Suprapubic skin (tissue), 4 donors: ENCODE data around the gene BDNF.

ENCODE experiments used
- EP300 ChIP-seq: sonication (generic); formaldehyde crosslinking; IDR thresholded peaks from one replicate; pipeline ENCODE4 v1.6.1; 2017; ENCODE audit warnings: antibody characterized with exemption
- POLR2A ChIP-seq, 2 donors: fragments of 450-650 bp; IDR thresholded peaks; one replicate each; pipeline ENCODE4 v1.6.1; 2017; ENCODE audit warnings: antibody characterized with exemption in 2 of 2, mild to moderate bottlenecking in 2 of 2, moderate library complexity in 2 of 2
- POLR2AphosphoS5 ChIP-seq, 3 donors: sonication (generic); formaldehyde crosslinking; IDR thresholded peaks; one replicate each; pipeline ENCODE4 v1.6.1; 2017; ENCODE audit warnings: antibody characterized with exemption in 3 of 3
- TF ChIP-seq, protein P1 (sequence below), 2 donors: fragments of 200-600 bp in 1 of 2; fragments of 450-650 bp in 1 of 2; sonication (generic) in 1 of 2; IDR thresholded peaks; one replicate each; pipeline ENCODE4 v1.5.1; 2016 to 2019; ENCODE audit warnings: antibody characterized with exemption in 2 of 2, mild to moderate bottlenecking in 1 of 2, moderate library complexity in 1 of 2

DNA sequence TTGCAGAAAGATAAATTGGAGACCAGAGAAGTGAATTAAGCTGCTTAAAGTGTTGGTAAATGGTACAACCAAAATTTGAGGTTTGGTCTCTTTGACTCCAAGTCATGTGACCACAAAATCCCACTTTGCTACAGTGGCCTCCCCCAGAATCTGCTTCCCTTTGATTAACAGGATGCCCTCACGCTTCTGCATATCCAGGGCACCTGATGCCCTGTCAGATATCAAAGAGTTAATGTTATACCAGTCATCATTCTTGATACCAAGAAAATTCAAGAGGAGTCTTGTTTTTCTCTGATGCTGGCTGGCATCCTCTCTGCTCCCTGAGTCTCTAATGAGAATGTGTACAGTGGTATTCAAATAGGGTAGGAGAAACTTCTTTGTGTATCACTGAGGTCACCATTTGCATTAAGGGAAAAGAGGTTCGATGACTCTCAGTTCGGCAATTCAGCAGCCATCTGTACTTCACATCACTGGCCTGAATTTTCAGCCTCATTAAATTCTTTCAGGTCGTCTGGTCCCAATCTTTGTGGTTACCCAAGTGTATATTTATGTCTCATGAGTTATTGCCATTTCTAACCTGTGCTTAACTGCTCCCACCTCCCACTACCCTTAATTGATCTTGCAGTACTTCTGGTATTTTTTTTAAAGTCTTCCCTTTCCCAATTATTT lies 73.9 kb downstream of the BDNF start:
- TF ChIP-seq, protein P1, sequence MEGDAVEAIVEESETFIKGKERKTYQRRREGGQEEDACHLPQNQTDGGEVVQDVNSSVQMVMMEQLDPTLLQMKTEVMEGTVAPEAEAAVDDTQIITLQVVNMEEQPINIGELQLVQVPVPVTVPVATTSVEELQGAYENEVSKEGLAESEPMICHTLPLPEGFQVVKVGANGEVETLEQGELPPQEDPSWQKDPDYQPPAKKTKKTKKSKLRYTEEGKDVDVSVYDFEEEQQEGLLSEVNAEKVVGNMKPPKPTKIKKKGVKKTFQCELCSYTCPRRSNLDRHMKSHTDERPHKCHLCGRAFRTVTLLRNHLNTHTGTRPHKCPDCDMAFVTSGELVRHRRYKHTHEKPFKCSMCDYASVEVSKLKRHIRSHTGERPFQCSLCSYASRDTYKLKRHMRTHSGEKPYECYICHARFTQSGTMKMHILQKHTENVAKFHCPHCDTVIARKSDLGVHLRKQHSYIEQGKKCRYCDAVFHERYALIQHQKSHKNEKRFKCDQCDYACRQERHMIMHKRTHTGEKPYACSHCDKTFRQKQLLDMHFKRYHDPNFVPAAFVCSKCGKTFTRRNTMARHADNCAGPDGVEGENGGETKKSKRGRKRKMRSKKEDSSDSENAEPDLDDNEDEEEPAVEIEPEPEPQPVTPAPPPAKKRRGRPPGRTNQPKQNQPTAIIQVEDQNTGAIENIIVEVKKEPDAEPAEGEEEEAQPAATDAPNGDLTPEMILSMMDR (IDR thresholded peaks at IDR 0.05): no peak
- TF ChIP-seq EP300: no peak
- TF ChIP-seq POLR2A (IDR thresholded peaks at IDR 0.05): no peak
- no peak for TF ChIP-seq POLR2AphosphoS5 (IDR thresholded peaks at IDR 0.05)
